Myometrial cell (primary cell): ENCODE results near the gene RAPGEF2. TPM values are rescaled to one million over a fixed set of nuclear protein-coding genes. Genes with fewer than 3 reads are reported as not detected.

Experiments
- total RNA-seq: library from RNA; depleted of rRNA; stranded (reverse); fragments of >200 nt; gene quantifications from 2 replicates; pipeline ENCODE4 v1.2.3, GENCODE V29; 2015

Gene RAPGEF2, protein sequence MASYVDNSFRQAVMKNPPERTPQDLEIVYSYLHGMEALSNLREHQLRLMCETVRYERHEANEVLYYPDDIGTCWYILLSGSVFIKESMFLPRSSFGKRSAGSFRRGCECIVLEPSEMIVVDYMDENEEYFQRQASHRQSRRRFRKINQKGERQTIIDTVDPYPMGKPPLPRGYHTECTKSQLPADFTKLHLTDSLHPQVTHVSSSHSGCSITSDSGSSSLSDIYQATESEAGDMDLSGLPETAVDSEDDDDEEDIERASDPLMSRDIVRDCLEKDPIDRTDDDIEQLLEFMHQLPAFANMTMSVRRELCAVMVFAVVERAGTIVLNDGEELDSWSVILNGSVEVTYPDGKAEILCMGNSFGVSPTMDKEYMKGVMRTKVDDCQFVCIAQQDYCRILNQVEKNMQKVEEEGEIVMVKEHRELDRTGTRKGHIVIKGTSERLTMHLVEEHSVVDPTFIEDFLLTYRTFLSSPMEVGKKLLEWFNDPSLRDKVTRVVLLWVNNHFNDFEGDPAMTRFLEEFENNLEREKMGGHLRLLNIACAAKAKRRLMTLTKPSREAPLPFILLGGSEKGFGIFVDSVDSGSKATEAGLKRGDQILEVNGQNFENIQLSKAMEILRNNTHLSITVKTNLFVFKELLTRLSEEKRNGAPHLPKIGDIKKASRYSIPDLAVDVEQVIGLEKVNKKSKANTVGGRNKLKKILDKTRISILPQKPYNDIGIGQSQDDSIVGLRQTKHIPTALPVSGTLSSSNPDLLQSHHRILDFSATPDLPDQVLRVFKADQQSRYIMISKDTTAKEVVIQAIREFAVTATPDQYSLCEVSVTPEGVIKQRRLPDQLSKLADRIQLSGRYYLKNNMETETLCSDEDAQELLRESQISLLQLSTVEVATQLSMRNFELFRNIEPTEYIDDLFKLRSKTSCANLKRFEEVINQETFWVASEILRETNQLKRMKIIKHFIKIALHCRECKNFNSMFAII (N-terminal part only)
- total RNA-seq, result 22.9 and 26.5 TPM in 2 replicates

GRCh38 chr4:159102622-159103383 is at the start of gene RAPGEF2:
RAPGEF2 (plus strand) TSS chr4:159103079; CDS start chr4:159104163, 1,084 bp downstream.

